CD4-positive, alpha-beta T cell (primary cell): ENCODE results near the gene FEV. TPM values are rescaled to one million over a fixed set of nuclear protein-coding genes. Genes with fewer than 3 reads are reported as not detected.

Experiments
- ATAC-seq: fragments of 200-7000 bp; cut with Tn5 transposase; one replicate; pipeline ENCODE4 v1.10.0; 2022; ENCODE audit warnings: mild to moderate bottlenecking; ENCODE audit not compliant: poor library complexity
- CTCF ChIA-PET: fragments of 350-600 bp; sonication (Branson Sonifier 250); formaldehyde crosslinking; loops from one replicate; lab custom pipeline; 2021; ENCODE audit warnings: antibody characterized with exemption, inconsistent platforms; lab: Charles Lee
- POLR2A ChIA-PET: fragments of 350-600 bp; sonication (Branson Sonifier 250); formaldehyde crosslinking; loops from one replicate; lab custom pipeline; 2021; ENCODE audit warnings: antibody characterized with exemption, inconsistent platforms; lab: Charles Lee
- DNase-seq, 14 experiments: peaks; one replicate each; pipeline ENCODE4 v3.0.0-alpha.2; 2013 to 2020; ENCODE audit warnings: mixed read lengths in 2 of 14
- H3K27ac ChIP-seq, 2 donors: one replicate each; pipeline versions ENCODE4 v1.5.1 to v1.7.0; 2013; ENCODE audit warnings: low read length in 2 of 2, low read depth in 1 of 2, mild to moderate bottlenecking in 1 of 2
- H3K27me3 ChIP-seq, 2 experiments: 1 replicate in 1 of 2; 2 replicates in 1 of 2; pipeline versions ENCODE4 v1.6.1 to v1.7.0; 2013; ENCODE audit warnings: low read length in 2 of 2, control low read depth in 1 of 2, mild to moderate bottlenecking in 1 of 2, moderate library complexity in 1 of 2; ENCODE audit not compliant: insufficient read depth in 2 of 2, control insufficient read depth in 1 of 2
- H3K36me3 ChIP-seq: one replicate; pipeline ENCODE4 v1.6.1; 2013; ENCODE audit warnings: low read length, control low read depth; ENCODE audit not compliant: insufficient read depth
- H3K4me1 ChIP-seq: one replicate; pipeline ENCODE4 v1.6.1; 2013; ENCODE audit warnings: low read length, control low read depth; ENCODE audit not compliant: insufficient read depth
- H3K4me3 ChIP-seq: one replicate; pipeline ENCODE4 v1.5.1; 2013; ENCODE audit warnings: mild to moderate bottlenecking, low read length, moderate library complexity
- H3K9me3 ChIP-seq, 2 experiments: 1 replicate in 1 of 2; 2 replicates in 1 of 2; pipeline versions ENCODE4 v1.6.1 to v1.7.0; 2013; ENCODE audit warnings: low read length in 2 of 2, mild to moderate bottlenecking in 2 of 2, control low read depth in 1 of 2, moderate library complexity in 1 of 2; ENCODE audit not compliant: control insufficient read depth in 1 of 2, insufficient read depth in 1 of 2
- H3K27ac Mint-ChIP-seq: one replicate; pipeline ENCODE4 v1.8.0; 2020; ENCODE audit warnings: mixed read lengths
- H3K27me3 Mint-ChIP-seq: one replicate; pipeline ENCODE4 v1.8.0; 2021; ENCODE audit warnings: mixed read lengths
- H3K36me3 Mint-ChIP-seq: one replicate; pipeline ENCODE4 v1.8.0; 2021; ENCODE audit warnings: low read depth, mixed read lengths
- H3K4me1 Mint-ChIP-seq: one replicate; pipeline ENCODE4 v1.8.0; 2021; ENCODE audit warnings: low read depth, mixed read lengths
- H3K4me3 Mint-ChIP-seq: one replicate; pipeline ENCODE4 v1.8.0; 2020; ENCODE audit warnings: mild to moderate bottlenecking, mixed read lengths
- H3K9me3 Mint-ChIP-seq: one replicate; pipeline ENCODE4 v1.8.0; 2020; ENCODE audit warnings: mixed read lengths
- intact Hi-C, 2 experiments: fragments of 100-400 bp; cut with DNase I in 1 of 2; cut with micrococcal nuclease in 1 of 2; formaldehyde crosslinking; loops; one replicate each; pipeline versions ENCODE4 v1.15.1 to v1.9.0; 2023 to 2025; cut with DNase I, micrococcal nuclease
- total RNA-seq, 174 experiments: library from RNA in 2 of 174; stranded (reverse) in 2 of 174; gene quantifications; one replicate each; pipeline ENCODE4 v1.2.3 and lab custom pipeline; 2021 to 2026
- TF ChIP-seq, protein P1 (sequence below): fragments of 200-600 bp; IDR thresholded peaks from one replicate; pipeline ENCODE4 v1.8.0; 2022; ENCODE audit warnings: antibody characterized with exemption, mild to moderate bottlenecking

Gene FEV
- total RNA-seq, 2 experiments from 2014 or later: not detected

GRCh38 chr2:218958276-218958675 lies 26.7 kb downstream of the FEV start:
- no peak for ATAC-seq
- intact Hi-C loops: no loop called here
- Mint-ChIP-seq H3K4me3 (peak overlapping the region; percentile 16), H3K4me1 (peaks cover 13% of the 10 kb centered on the region), H3K9me3 (no peaks in the 10 kb centered on the region), H3K27ac (no peak overlapping the region), H3K27me3 (peaks cover 88% of the 10 kb centered on the region), H3K36me3 (no peaks in the 10 kb centered on the region)
- TF ChIP-seq, protein P1, sequence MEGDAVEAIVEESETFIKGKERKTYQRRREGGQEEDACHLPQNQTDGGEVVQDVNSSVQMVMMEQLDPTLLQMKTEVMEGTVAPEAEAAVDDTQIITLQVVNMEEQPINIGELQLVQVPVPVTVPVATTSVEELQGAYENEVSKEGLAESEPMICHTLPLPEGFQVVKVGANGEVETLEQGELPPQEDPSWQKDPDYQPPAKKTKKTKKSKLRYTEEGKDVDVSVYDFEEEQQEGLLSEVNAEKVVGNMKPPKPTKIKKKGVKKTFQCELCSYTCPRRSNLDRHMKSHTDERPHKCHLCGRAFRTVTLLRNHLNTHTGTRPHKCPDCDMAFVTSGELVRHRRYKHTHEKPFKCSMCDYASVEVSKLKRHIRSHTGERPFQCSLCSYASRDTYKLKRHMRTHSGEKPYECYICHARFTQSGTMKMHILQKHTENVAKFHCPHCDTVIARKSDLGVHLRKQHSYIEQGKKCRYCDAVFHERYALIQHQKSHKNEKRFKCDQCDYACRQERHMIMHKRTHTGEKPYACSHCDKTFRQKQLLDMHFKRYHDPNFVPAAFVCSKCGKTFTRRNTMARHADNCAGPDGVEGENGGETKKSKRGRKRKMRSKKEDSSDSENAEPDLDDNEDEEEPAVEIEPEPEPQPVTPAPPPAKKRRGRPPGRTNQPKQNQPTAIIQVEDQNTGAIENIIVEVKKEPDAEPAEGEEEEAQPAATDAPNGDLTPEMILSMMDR: no peak
- DNase-seq: no peak
- CTCF ChIA-PET: no interaction called here
- peaks cover 53 to 79% of the 10 kb centered on the region in 2 experiments for H3K27me3 ChIP-seq
- peaks cover 0 to 30% of the 10 kb centered on the region in 2 experiments for H3K9me3 ChIP-seq
- H3K4me3 ChIP-seq: no peak overlapping the region
- no peaks in the 10 kb centered on the region for H3K36me3 ChIP-seq
- H3K27ac ChIP-seq: no peak overlapping the region
- POLR2A ChIA-PET: no interaction called here
- peaks cover 32% of the 10 kb centered on the region for H3K4me1 ChIP-seq

DNA sequence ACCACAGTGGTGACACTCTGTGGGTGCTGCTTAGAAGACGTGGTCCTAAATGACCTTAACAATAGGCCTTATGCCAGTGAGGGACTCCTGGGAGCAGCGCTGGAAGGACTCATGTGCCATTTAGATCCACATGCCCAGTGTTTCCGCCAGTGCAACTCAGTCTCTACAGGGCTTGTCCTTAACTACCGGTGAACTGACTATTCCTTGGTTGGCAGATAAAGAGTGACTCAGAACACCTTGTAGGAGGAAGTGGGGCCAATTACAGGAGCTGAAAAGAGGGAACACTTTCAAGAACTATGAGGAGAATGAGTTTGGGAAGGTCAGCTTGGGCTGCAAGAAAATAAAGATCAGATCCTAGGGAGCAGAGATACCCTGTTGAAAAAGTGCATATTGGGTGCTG lies 27.3 kb downstream of the FEV start:
- H3K36me3 Mint-ChIP-seq: no peaks in the 10 kb centered on the region

GRCh38 chr2:218956039-218956438 lies 28.9 kb downstream of the FEV start:
- TF ChIP-seq, protein P1: no peak
- H3K9me3 ChIP-seq: peaks cover 0 to 12% of the 10 kb centered on the region in 2 experiments
- H3K36me3 ChIP-seq: no peaks in the 10 kb centered on the region
- Mint-ChIP-seq H3K4me1 (peaks cover 2% of the 10 kb centered on the region), H3K36me3 (no peaks in the 10 kb centered on the region), H3K27me3 (peaks cover 86% of the 10 kb centered on the region), H3K4me3 (no peak overlapping the region), H3K9me3 (no peaks in the 10 kb centered on the region), H3K27ac (no peak overlapping the region)
- DNase-seq (no peak), ATAC-seq (no peak)
- no peak overlapping the region for H3K4me3 ChIP-seq
- CTCF ChIA-PET: no interaction called here
- POLR2A ChIA-PET: no interaction called here
- H3K27me3 ChIP-seq: peaks cover 32 to 56% of the 10 kb centered on the region in 2 experiments
- H3K4me1 ChIP-seq: peaks cover 18% of the 10 kb centered on the region
- no peak overlapping the region for H3K27ac ChIP-seq
- intact Hi-C loops: no loop called here

More for the DNA sequence above, 27.3 kb downstream of the FEV start:
- intact Hi-C loops: no loop called here
- H3K4me1 ChIP-seq: peaks cover 26% of the 10 kb centered on the region
- Mint-ChIP-seq H3K27ac (no peak overlapping the region), H3K4me1 (peaks cover 7% of the 10 kb centered on the region), H3K9me3 (no peaks in the 10 kb centered on the region), H3K4me3 (no peak overlapping the region), H3K27me3 (peaks cover 88% of the 10 kb centered on the region)
- ATAC-seq (no peak), DNase-seq (no peak)
- H3K36me3 ChIP-seq: no peaks in the 10 kb centered on the region
- ChIA-PET CTCF (interaction anchor here (0.8 kb wide), 1 partner anchor 889 kb away, joined by 3 read pairs; the partner anchor contains the start of gene RUFY4), POLR2A (interaction anchor here (0.6 kb wide), 1 partner anchor 12 kb away, joined by 3 read pairs; no protein-coding TSS in a partner anchor)
- TF ChIP-seq, protein P1: no peak
- H3K27me3 ChIP-seq: peaks cover 47 to 73% of the 10 kb centered on the region in 2 experiments
- no peak overlapping the region for H3K27ac ChIP-seq
- no peak overlapping the region for H3K4me3 ChIP-seq
- H3K9me3 ChIP-seq: peaks cover 0 to 24% of the 10 kb centered on the region in 2 experiments
